ENCODE measurements around the gene ARHGAP28.

- no peak for TF ChIP-seq CTCF (IDR thresholded peaks at IDR 0.05)
- no peak for TF ChIP-seq POLR2A (IDR thresholded peaks at IDR 0.05)
Measured at GRCh38 chr18:6733758-6734157, 4.2 kb downstream of the ARHGAP28 start.

All from right lobe of liver (tissue), 4 donors.